Left hindlimb (tissue), 1 donor: ENCODE data around the gene ALDH16A1.

Source experiments
- DNase-seq: peaks from one replicate; pipeline ENCODE4 v3.0.0-alpha.2; 2018

The ALDH16A1 gene

GRCh38 chr19:49453013-49453756, at the start of gene ALDH16A1:
Gene ALDH16A1, plus strand, starts transcription at chr19:49453225. Its CDS starts 107 bp downstream, at chr19:49453332.
- DNase-seq, result peak; percentile 99

GRCh38 chr19:49403404-49404187, 49.4 kb upstream of the ALDH16A1 start:
- DNase-seq, result no peak

GRCh38 chr19:49407079-49407478, 45.9 kb upstream of the ALDH16A1 start:
- no peak for DNase-seq

GRCh38 chr19:49407482-49408015, 45.5 kb upstream of the ALDH16A1 start:
- DNase-seq, result no peak

- DNase-seq, result no peak
Measured at GRCh38 chr19:49408816-49409440, 44.1 kb upstream of the ALDH16A1 start.

- no peak for DNase-seq
Measured at GRCh38 chr19:49409441-49410029, 43.5 kb upstream of the ALDH16A1 start.

GRCh38 chr19:49411681-49412326, 41.2 kb upstream of the ALDH16A1 start:
- DNase-seq, result no peak

- no peak for DNase-seq
Measured at GRCh38 chr19:49413348-49413747, 39.7 kb upstream of the ALDH16A1 start.

- DNase-seq, result no peak
Measured at GRCh38 chr19:49414256-49414655, 38.8 kb upstream of the ALDH16A1 start.

GRCh38 chr19:49415102-49415809, 37.8 kb upstream of the ALDH16A1 start:
- no peak for DNase-seq

GRCh38 chr19:49415810-49416200, 37.2 kb upstream of the ALDH16A1 start:
- DNase-seq, result no peak

GRCh38 chr19:49417088-49417487, 35.9 kb upstream of the ALDH16A1 start:
- no peak for DNase-seq

- no peak for DNase-seq
Measured at GRCh38 chr19:49418511-49418910, 34.5 kb upstream of the ALDH16A1 start.

- DNase-seq, result no peak
Measured at GRCh38 chr19:49419173-49419572, 33.9 kb upstream of the ALDH16A1 start.

- DNase-seq, result no peak
Measured at GRCh38 chr19:49420227-49420626, 32.8 kb upstream of the ALDH16A1 start.

- peak; percentile 70 for DNase-seq
Measured at GRCh38 chr19:49421039-49421877, 31.8 kb upstream of the ALDH16A1 start.

- no peak for DNase-seq
Measured at GRCh38 chr19:49421878-49422202, 31.2 kb upstream of the ALDH16A1 start.

- no peak for DNase-seq
Measured at GRCh38 chr19:49422407-49423070, 30.5 kb upstream of the ALDH16A1 start.

- DNase-seq, result no peak
Measured at GRCh38 chr19:49423071-49423984, 29.7 kb upstream of the ALDH16A1 start, which contains the start of gene PTH2. Gene PTH2, minus strand, starts transcription at chr19:49423441. Its CDS starts 102 bp downstream, at chr19:49423339.
